Hindlimb muscle (tissue), 1 donor: ENCODE data around the gene SP3. TPM values are rescaled to one million over a fixed set of nuclear protein-coding genes. Genes with fewer than 3 reads are reported as not detected.

Experiments
- DNase-seq: peaks from one replicate; pipeline ENCODE4 v3.0.0-alpha.2; 2013
- polyA plus RNA-seq: library from polyadenylated mRNA; unstranded; fragments of 120-200 nt; gene quantifications from one replicate; pipeline ENCODE4 v1.2.1, GENCODE V29; 2013; ENCODE audit not compliant: insufficient read length

The SP3 gene
- polyA plus RNA-seq, 1 donor = 66.5 TPM

GRCh38 chr2:173884025-173884802 is 81.0 kb downstream of the SP3 start:
- no peak for DNase-seq

DNA sequence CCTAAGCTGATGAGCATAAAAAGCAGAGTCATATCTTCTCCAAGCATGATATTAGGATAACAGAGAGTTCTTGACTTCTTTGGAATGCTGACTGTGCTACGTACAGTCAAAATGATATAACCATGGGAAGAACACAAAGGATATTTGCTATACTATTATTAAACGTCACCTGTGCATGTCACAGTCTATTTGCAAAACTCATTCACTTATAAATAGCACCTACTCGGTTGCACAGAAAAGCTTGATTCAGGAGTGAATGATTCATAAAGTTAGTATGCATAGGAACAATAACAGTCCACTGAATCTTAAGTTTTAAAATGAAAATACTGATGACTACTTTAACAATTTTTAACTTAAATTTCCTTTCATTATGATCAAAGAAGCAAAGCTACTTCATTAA is 83.3 kb downstream of the SP3 start:
- no peak for DNase-seq

DNA sequence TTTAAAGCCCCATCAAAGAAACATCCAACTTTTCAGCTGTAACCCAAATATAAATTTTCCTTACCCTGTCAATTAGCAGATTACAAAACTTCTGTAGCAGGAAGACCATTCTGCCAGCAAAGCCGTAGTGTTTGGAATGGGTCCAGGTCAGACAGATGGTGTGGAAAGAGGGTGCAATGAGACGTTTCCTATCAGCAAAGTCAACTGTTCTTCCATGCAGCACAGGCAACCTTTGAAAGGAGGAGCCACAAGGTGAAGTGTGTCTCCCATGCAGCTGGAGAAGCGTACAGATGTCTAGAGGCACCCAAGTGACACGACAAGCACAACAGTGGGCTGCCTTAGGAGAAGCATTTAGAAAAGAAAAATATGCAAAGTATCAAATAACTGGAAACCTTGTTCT is 83.7 kb downstream of the SP3 start:
- no peak for DNase-seq

GRCh38 chr2:173880561-173880960 is 84.6 kb downstream of the SP3 start:
- DNase-seq = no peak

DNA sequence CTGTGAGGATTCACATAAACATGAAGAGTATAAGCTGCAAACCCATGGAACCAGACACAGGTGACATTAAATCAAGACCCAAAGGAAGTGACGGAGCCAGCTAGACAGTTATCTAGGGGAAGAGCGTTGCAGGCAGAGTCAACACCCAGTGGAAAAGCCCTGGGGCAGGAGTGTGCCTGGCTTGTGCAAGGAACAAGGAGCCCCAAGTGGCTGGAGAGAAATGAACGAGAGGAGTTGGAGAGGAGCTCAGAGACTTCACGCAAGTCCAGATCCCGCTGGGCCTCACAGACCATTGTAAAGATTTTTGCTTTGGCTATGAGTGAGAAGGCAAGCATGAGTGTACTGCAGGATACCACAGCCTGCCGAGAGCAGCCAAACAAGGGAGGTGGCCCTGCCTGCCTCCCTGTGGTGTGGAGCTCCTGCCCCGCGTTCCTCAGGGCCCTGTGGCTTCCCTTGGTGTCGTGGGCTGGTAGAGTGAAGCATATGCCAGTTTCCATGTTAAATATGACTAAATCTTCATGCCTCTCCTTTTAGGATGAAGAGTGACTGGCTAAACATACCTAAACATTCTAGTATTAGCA is 88.2 kb downstream of the SP3 start:
- no peak for DNase-seq

GRCh38 chr2:173874894-173875237 is 90.3 kb downstream of the SP3 start:
- DNase-seq = no peak

DNA sequence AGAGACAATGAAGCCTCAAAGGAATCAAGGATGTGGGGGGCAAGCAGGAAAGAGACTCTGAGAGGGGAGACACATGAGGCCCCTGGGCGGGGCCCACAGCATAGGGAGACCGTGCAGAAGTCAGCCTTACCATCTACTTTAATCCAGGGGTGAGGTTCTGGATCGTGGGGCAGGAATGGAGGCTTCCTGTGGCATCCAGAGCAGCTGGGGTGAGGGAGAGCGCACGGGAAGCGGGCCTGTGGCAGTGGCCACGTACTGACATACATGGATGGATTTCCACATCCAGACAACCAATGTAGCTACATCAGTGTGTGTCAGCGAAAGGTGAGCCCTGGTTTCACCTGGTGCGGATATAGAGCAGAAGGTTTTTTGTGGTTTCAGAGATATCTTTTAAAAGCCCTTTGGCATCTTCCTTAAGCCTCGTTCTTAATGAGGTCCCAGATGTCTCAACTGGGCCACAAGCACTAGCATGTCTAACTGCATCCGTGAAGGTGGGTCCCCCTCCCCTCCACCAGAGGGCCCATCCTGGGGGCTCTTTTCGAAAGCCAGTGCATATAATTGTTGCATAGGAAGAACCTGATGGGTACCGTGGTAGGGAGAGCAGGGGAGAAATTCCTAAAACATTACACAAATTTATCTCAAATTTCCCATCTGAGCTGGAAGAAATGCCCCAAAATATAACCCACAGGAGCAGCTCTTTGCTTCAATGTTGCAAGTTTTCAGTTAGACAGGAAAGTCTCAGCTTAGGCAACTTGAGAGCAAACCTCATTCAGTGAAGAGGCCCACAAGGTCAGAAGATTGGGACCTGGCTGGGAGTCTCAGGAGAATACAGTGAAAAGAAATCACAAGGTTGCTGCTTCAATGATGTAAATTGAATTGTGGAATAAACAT is 90.9 kb downstream of the SP3 start:
- DNase-seq = no peak

GRCh38 chr2:173872714-173873113 is 92.5 kb downstream of the SP3 start:
- no peak for DNase-seq

GRCh38 chr2:173869244-173870229 is 95.6 kb downstream of the SP3 start:
- no peak for DNase-seq

GRCh38 chr2:173868406-173868805 is 96.8 kb downstream of the SP3 start:
- DNase-seq = no peak

DNA sequence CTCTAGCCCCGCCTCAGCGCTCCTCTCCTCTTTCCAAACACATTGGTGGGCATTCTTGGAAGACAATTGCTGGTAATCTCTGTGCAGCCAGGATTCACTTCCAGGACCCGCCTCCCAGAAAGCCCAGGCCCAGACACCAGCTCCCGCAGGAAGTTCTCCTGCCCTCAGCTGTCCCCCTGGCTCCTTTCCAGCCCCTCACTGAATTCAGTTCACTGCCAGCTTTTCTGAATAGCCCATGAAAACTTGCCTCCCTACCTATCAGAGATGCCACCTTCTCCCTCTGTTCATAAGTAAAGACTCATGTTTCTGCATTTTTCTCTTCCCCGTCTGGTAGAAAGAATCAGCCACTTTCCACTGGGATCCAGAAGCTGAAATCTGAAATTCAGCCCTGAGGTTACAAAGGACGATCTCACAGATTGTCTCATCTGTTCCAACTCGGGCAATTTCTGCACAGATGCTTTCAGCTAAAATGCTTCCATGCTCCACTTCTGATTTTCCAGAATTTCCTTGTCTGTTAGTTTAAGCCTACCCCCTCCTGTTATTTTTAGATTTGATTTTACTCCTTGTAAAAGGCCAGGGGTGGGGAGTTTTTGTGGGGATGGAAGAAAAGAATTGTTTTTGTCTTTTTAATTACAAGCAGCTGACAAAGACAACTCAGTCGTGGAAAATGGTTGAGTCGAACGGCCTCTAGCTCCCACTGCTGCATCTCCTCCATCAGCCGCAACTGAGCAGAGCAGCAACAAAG is 98.1 kb downstream of the SP3 start:
- peak; percentile 72 for DNase-seq

GRCh38 chr2:173865971-173866873 is 99.0 kb downstream of the SP3 start:
- DNase-seq = no peak

DNA sequence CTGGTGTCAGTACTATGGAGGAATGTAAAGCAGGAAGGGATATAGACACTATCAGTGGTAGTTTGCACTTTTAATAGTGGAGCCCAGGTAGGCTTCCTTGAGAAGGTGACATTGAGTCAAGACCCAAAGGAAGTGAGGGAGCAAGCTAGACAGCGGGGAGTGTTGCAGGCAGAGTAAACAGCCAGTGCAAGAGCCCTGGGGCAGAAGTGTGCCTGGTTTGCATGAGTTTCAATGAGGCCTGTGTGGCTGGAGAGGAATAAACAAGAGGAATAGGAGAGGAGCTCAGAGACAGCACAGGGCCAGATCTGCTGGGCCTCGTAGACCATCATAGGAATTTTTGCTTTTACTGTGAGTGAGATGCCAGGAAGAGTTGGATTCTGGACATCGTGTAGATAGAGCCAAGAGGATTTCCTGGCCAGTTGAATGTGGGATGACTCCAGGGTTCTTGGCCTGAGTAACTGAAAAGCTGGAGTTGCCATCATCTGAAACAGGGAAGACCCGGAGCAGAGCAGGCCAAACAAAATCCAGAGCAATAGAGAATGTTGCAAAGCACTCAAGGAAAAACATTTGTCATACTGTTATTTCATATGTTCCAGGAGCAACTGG is 102.5 kb downstream of the SP3 start:
- DNase-seq = peak; percentile 86

DNA sequence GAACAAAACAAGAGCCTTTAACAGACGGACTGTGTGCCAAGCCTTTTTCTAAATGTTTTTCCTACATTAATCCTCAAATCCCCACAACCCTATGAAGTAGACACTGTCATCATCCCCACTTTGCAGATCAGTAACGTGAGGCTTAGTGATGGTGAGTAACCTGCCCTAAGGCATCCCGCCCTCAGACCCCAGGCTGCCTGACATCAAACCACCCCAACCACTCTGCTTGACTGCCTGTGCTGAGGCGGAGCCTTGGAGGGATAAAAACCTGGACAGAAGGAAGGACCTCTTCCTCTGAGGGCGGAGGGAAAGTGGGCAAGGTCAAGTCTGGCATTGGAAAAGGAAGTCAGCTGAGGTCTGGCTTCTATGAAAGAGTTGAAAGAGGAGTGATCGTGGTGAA is 104.6 kb downstream of the SP3 start:
- no peak for DNase-seq

GRCh38 chr2:173860082-173860481 is 105.1 kb downstream of the SP3 start:
- no peak for DNase-seq

GRCh38 chr2:173858291-173858731 is 106.9 kb downstream of the SP3 start:
- no peak for DNase-seq
